ENCODE data around the gene SEPTIN2.

GRCh38 chr2:241291977-241292376, 23.7 kb upstream of the SEPTIN2 start:
- TF ChIP-seq NFRKB (IDR thresholded peaks at IDR 0.05), result no peak
- no peak for TF ChIP-seq LEF1 (IDR thresholded peaks at IDR 0.05; ENCODE audit: borderline replicate concordance)
- no peak for TF ChIP-seq ELF4 (IDR thresholded peaks at IDR 0.05)
- no peak for TF ChIP-seq SUZ12 (IDR thresholded peaks at IDR 0.05)
- no peak for TF ChIP-seq PKNOX1 (IDR thresholded peaks at IDR 0.05)
- no peak for TF ChIP-seq FOXK2 (IDR thresholded peaks at IDR 0.05)
- TF ChIP-seq SP1 (IDR thresholded peaks at IDR 0.05), result no peak
- no peak for TF ChIP-seq ZNF384 (IDR thresholded peaks at IDR 0.05)
- TF ChIP-seq BHLHE40 (IDR thresholded peaks at IDR 0.05; ENCODE audit: borderline replicate concordance), result no peak
- no peak for TF ChIP-seq FOXM1 (IDR thresholded peaks at IDR 0.05; ENCODE audit: borderline replicate concordance)
- TF ChIP-seq TARDBP (IDR thresholded peaks at IDR 0.05), result no peak
- TF ChIP-seq ARNT (IDR thresholded peaks at IDR 0.05), result no peak
- TF ChIP-seq L3MBTL2 (conservative IDR thresholded peaks at IDR 0.05), result no peak

Data from HEK293T (cell line).